ENCODE measurements around the gene AIFM2. TPM values are rescaled to one million over a fixed set of nuclear protein-coding genes. Genes with fewer than 3 reads are reported as not detected.

AIFM2 gene
- total RNA-seq, 1 donor from 2014 or later, result 11.7 TPM

- no peak overlapping the region for H3K4me3 Mint-ChIP-seq (ENCODE audit: unreplicated experiment)
- H3K27ac Mint-ChIP-seq (ENCODE audit: unreplicated experiment), result peak overlapping the region; percentile 23
- DNase-seq (ENCODE audit: extremely low spot score, unreplicated experiment), result no peak
- H3K4me1 Mint-ChIP-seq (ENCODE audit: unreplicated experiment), result peaks cover 17% of the 10 kb centered on the region
- H3K36me3 Mint-ChIP-seq (ENCODE audit: unreplicated experiment), result peaks cover 54% of the 10 kb centered on the region
- no peaks in the 10 kb centered on the region for H3K27me3 Mint-ChIP-seq (ENCODE audit: unreplicated experiment)
- H3K9me3 Mint-ChIP-seq (ENCODE audit: unreplicated experiment), result no peaks in the 10 kb centered on the region
- no peak for TF ChIP-seq CTCF (IDR thresholded peaks at IDR 0.05)
These were observed 25.5 kb upstream of the AIFM2 start for GRCh38 chr10:70158113-70158512.

GRCh38 chr10:70155255-70155838, 22.7 kb upstream of the AIFM2 start:
- TF ChIP-seq CTCF (IDR thresholded peaks at IDR 0.05), result no peak
- no peak for DNase-seq (ENCODE audit: extremely low spot score, unreplicated experiment)
- Mint-ChIP-seq H3K36me3 (ENCODE audit: unreplicated experiment) (peaks cover 67% of the 10 kb centered on the region), H3K4me1 (ENCODE audit: unreplicated experiment) (no peaks in the 10 kb centered on the region), H3K9me3 (ENCODE audit: unreplicated experiment) (no peaks in the 10 kb centered on the region), H3K27me3 (ENCODE audit: unreplicated experiment) (no peaks in the 10 kb centered on the region), H3K27ac (ENCODE audit: unreplicated experiment) (no peak overlapping the region), H3K4me3 (ENCODE audit: unreplicated experiment) (no peak overlapping the region)

DNA sequence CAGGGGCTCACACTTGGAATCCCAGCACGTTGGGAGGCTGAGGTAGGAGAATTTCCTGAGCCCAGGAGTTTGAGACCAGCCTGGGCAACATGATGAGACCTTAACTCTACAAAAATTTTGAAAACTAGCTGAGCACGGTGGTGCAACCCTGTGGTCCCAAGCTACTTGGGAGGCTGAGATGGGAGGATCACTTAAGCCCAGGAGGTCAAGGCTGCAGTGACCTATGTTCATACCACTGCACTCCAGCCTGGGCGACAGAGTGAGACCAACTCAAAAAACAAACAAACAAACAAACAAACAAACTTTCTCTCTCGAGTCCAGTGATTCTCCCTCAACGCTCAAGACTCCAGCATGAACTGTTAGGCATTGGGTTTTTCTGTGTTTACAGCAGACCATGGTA, 15.9 kb upstream of the AIFM2 start:
- Mint-ChIP-seq H3K9me3 (ENCODE audit: unreplicated experiment) (no peaks in the 10 kb centered on the region), H3K4me3 (ENCODE audit: unreplicated experiment) (no peak overlapping the region), H3K4me1 (ENCODE audit: unreplicated experiment) (peaks cover 19% of the 10 kb centered on the region), H3K27ac (ENCODE audit: unreplicated experiment) (peak overlapping the region; percentile 59), H3K36me3 (ENCODE audit: unreplicated experiment) (peaks cover 28% of the 10 kb centered on the region), H3K27me3 (ENCODE audit: unreplicated experiment) (no peaks in the 10 kb centered on the region)
- DNase-seq (ENCODE audit: extremely low spot score, unreplicated experiment), result no peak
- TF ChIP-seq CTCF (IDR thresholded peaks at IDR 0.05), result no peak

DNA sequence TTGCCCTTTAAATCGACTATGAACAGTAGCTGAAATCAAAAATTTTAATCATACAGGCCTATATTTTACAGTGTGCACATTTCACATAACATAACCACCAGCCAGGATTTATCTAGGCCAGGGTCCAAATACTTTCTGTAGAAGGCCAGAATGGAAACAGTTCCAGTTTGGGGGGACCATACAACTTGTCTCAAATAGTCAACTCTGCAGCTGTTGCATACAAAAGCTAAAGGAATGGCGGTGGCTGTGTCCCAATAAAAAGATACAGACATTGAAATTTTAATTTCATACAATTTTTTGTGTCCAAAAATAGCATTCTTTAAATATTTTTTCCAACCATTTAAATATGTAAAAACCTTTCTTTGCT, 14.6 kb upstream of the AIFM2 start:
- Mint-ChIP-seq H3K27ac (ENCODE audit: unreplicated experiment) (peak overlapping the region; percentile 98), H3K27me3 (ENCODE audit: unreplicated experiment) (no peaks in the 10 kb centered on the region)
- DNase-seq (ENCODE audit: extremely low spot score, unreplicated experiment), result no peak

More for the DNA sequence above, 14.6 kb upstream of the AIFM2 start:
- Mint-ChIP-seq H3K9me3 (ENCODE audit: unreplicated experiment) (no peaks in the 10 kb centered on the region), H3K36me3 (ENCODE audit: unreplicated experiment) (peaks cover 18% of the 10 kb centered on the region), H3K4me1 (ENCODE audit: unreplicated experiment) (peaks cover 19% of the 10 kb centered on the region), H3K4me3 (ENCODE audit: unreplicated experiment) (peak overlapping the region; percentile 85)
- no peak for TF ChIP-seq CTCF (IDR thresholded peaks at IDR 0.05)

Measured in osteocyte (in vitro differentiated cells).